ENCODE measurements around the gene MYCN. TPM values are rescaled to one million over a fixed set of nuclear protein-coding genes. Genes with fewer than 3 reads are reported as not detected.

MYCN gene
- total and polyA plus RNA-seq, 2 of the 4 experiments (the other 2 are of a cell fraction) = not detected

DNA sequence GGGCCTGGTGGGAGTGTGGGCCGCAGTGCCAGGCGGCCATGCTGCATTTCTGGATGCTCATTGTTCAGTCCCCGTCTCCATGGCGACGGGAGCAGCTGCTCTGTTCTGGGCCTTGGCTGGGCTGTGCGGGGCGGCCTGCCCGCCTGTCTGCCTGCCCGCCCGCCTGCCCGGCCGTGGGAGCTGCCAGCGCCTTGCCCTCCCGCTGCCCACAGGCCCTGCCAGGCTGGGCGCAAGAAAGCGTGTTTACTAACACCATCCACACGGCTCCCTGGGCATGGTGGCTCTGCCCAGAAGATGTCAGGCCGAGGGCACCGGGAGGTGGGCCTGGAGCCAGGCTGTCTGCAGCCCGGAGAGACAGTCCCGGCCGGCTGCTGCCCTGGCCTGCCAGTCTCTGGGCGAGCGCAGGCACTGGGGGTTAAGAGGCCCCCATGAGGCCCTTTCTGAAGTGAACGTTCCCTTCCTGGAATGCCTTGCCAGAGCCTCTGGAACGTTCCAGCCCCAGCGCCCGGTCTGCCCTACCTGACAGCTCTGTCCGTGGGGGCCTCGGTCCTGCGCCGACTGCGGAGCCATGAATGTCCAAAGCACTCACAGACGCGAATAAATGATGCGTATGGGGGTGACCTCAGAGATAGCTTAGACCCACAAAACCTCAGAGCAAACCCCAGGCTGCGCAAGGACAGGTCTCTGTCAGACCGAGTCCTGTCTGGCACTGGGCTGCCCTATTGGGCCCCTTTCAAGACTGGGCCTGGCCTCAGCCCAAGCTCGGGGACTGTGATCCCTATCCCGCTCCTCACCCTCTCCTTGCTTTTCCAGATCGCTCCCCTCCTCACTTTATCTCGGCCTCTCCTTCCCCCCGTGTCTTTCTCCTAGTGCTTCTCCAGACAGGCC, 44.3 kb downstream of the MYCN start:
- peaks cover 49% of the 10 kb centered on the region for H3K9me3 ChIP-seq (ENCODE audit: control insufficient read depth, insufficient read depth, low read length)
- 41% methylated on average over 13 of the region's 43 CpGs; no CpG with 5 or more reads in 1 of the 2 experiments for WGBS, 2 experiments (ENCODE audit: extremely low coverage in 2 of 2, insufficient read length in 1 of 2)
- no peak overlapping the region for H3K4me3 ChIP-seq (ENCODE audit: insufficient read depth, low read depth, low read length)
- H3K18ac ChIP-seq (ENCODE audit: low read depth, low read length) = no peak overlapping the region
- intact Hi-C loops (cut with micrococcal nuclease) (no loop called here), dilution Hi-C loops (cut with HindIII; ENCODE audit: low sequenced_read_pairs, unreplicated experiment) (no loop called here), in situ Hi-C loops (cut with MboI; ENCODE audit: low sequenced_read_pairs) (no loop called here)
- H2BK20ac ChIP-seq (ENCODE audit: low read depth, low read length) = no peak overlapping the region
- H3K14ac ChIP-seq (replicated peaks; ENCODE audit: low read depth, low read length) = no peak overlapping the region
- H3K79me1 ChIP-seq (ENCODE audit: low read depth in 1 of 2, low read length in 2 of 2) = no peaks in the 10 kb centered on the region
- ATAC-seq (ENCODE audit: low read depth) = no peak
- no peaks in the 10 kb centered on the region for H3K4me1 ChIP-seq (ENCODE audit: control insufficient read depth, insufficient read depth, low read length)
- no peaks in the 10 kb centered on the region for H3K36me3 ChIP-seq (ENCODE audit: control insufficient read depth, insufficient read depth, low read length)
- H2BK5ac ChIP-seq (ENCODE audit: low read depth, low read length, poor library complexity, severe bottlenecking) = no peak overlapping the region
- no peak overlapping the region for H2AK9ac ChIP-seq (replicated peaks; ENCODE audit: low read depth, low read length, poor library complexity)
- H3K9ac ChIP-seq (ENCODE audit: low read depth, low read length) = no peak overlapping the region
- no peak overlapping the region for H4K91ac ChIP-seq (ENCODE audit: insufficient read depth, low read depth, low read length)
- no peak overlapping the region for H3K27ac ChIP-seq (ENCODE audit: insufficient read depth, low read length)
- no peaks in the 10 kb centered on the region for H3K9me1 ChIP-seq (ENCODE audit: insufficient read depth, low read length)
- ChIA-PET CTCF (no interaction called here), POLR2A (ENCODE audit: unreplicated experiment) (no interaction called here)
- H2AFZ ChIP-seq (replicated peaks; ENCODE audit: low read length, poor library complexity) = no peak overlapping the region
- no peak overlapping the region for H2BK120ac ChIP-seq (ENCODE audit: low read depth, low read length)
- no peak for DNase-seq
- no peak overlapping the region for H4K8ac ChIP-seq (ENCODE audit: low read depth in 2 of 2, low read length in 2 of 2)
- no peak overlapping the region for H3K4ac ChIP-seq (ENCODE audit: low read depth, low read length)
- no peak overlapping the region for H3K4me2 ChIP-seq (ENCODE audit: low read depth, low read length)
- H2AK5ac ChIP-seq (ENCODE audit: low read depth, low read length) = no peak overlapping the region
- no peak overlapping the region for H3K56ac ChIP-seq (ENCODE audit: extremely low read depth, insufficient read depth, low read length)
- H4K5ac ChIP-seq (ENCODE audit: low read depth, low read length) = no peak overlapping the region
- H4K20me1 ChIP-seq (ENCODE audit: insufficient read depth, low read length) = no peaks in the 10 kb centered on the region
- BruUV-seq (replicated peaks) = no TSS peak
- H3K27me3 ChIP-seq (ENCODE audit: control insufficient read depth, insufficient read depth, low read length) = no peaks in the 10 kb centered on the region
- no peak overlapping the region for H2BK15ac ChIP-seq (ENCODE audit: low read depth, low read length)
- H3K23ac ChIP-seq (ENCODE audit: low read depth, low read length) = no peak overlapping the region
- TF ChIP-seq MXI1 (IDR thresholded peaks at IDR 0.05; ENCODE audit: borderline replicate concordance, low read depth, low read length) (no peak), MAZ (IDR thresholded peaks at IDR 0.05; ENCODE audit: borderline replicate concordance, low read depth, low read length) (no peak), SMC3 (IDR thresholded peaks at IDR 0.05; ENCODE audit: low read depth, low read length) (no peak), RFX5 (IDR thresholded peaks at IDR 0.05; ENCODE audit: low read depth, low read length) (no peak), CHD1 (IDR thresholded peaks at IDR 0.05; ENCODE audit: low read depth, low read length) (no peak), RCOR1 (IDR thresholded peaks at IDR 0.05; ENCODE audit: insufficient replicate concordance, low read length) (no peak), CEBPB (IDR thresholded peaks at IDR 0.05; ENCODE audit: low read depth, low read length) (no peak), RAD21 (IDR thresholded peaks at IDR 0.05; ENCODE audit: low read length) (no peak), MAFK (IDR thresholded peaks at IDR 0.05; ENCODE audit: low read depth, low read length) (no peak), BHLHE40 (IDR thresholded peaks at IDR 0.05; ENCODE audit: low read depth, low read length) (no peak), NFE2L2 (IDR thresholded peaks at IDR 0.05; ENCODE audit: low read depth, low read length) (no peak), FOS (IDR thresholded peaks at IDR 0.05; ENCODE audit: low read depth, low read length) (no peak)
- TF ChIP-seq, protein P1, sequence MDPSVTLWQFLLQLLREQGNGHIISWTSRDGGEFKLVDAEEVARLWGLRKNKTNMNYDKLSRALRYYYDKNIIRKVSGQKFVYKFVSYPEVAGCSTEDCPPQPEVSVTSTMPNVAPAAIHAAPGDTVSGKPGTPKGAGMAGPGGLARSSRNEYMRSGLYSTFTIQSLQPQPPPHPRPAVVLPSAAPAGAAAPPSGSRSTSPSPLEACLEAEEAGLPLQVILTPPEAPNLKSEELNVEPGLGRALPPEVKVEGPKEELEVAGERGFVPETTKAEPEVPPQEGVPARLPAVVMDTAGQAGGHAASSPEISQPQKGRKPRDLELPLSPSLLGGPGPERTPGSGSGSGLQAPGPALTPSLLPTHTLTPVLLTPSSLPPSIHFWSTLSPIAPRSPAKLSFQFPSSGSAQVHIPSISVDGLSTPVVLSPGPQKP (IDR thresholded peaks at IDR 0.05; ENCODE audit: borderline replicate concordance, low read depth, low read length) = no peak
- TF ChIP-seq, protein P2, sequence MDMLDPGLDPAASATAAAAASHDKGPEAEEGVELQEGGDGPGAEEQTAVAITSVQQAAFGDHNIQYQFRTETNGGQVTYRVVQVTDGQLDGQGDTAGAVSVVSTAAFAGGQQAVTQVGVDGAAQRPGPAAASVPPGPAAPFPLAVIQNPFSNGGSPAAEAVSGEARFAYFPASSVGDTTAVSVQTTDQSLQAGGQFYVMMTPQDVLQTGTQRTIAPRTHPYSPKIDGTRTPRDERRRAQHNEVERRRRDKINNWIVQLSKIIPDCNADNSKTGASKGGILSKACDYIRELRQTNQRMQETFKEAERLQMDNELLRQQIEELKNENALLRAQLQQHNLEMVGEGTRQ (IDR thresholded peaks at IDR 0.05; ENCODE audit: low read depth, low read length) = no peak
- TF ChIP-seq, protein P3, sequence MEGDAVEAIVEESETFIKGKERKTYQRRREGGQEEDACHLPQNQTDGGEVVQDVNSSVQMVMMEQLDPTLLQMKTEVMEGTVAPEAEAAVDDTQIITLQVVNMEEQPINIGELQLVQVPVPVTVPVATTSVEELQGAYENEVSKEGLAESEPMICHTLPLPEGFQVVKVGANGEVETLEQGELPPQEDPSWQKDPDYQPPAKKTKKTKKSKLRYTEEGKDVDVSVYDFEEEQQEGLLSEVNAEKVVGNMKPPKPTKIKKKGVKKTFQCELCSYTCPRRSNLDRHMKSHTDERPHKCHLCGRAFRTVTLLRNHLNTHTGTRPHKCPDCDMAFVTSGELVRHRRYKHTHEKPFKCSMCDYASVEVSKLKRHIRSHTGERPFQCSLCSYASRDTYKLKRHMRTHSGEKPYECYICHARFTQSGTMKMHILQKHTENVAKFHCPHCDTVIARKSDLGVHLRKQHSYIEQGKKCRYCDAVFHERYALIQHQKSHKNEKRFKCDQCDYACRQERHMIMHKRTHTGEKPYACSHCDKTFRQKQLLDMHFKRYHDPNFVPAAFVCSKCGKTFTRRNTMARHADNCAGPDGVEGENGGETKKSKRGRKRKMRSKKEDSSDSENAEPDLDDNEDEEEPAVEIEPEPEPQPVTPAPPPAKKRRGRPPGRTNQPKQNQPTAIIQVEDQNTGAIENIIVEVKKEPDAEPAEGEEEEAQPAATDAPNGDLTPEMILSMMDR (conservative IDR thresholded peaks at IDR 0.05; ENCODE audit: low read depth, low read length) = no peak
